H1 (cell line): Measurements from ENCODE around the gene KRT32. TPM values are rescaled to one million over a fixed set of nuclear protein-coding genes. Genes with fewer than 3 reads are reported as not detected.

Source experiments
- CTCF ChIA-PET: fragments of 300-600 bp; sonication (Branson Sonifier 250); formaldehyde crosslinking; loops from one replicate; lab custom pipeline; 2021; ENCODE audit not compliant: partially characterized antibody; lab: Charles Lee
- POLR2A ChIA-PET: fragments of 300-600 bp; sonication (Branson Sonifier 250); formaldehyde crosslinking; loops from one replicate; lab custom pipeline; 2021; ENCODE audit warnings: inconsistent platforms; ENCODE audit not compliant: partially characterized antibody; lab: Charles Lee
- DNase-seq, 2 experiments: peaks; one replicate each; pipeline versions ENCODE4 v3.0.0 to v3.0.0-alpha.2; 2010 to 2022; ENCODE audit warnings: low spot score in 2 of 2, low read depth in 1 of 2, mixed read lengths in 1 of 2
- FAIRE-seq: peaks from 2 replicates; lab custom pipeline; 2011; peaks lifted over from hg19 to GRCh38; lab: Jason Lieb, UNC
- H2AFZ ChIP-seq: 2 replicates; pipeline ENCODE4 v1.8.1; 2012; ENCODE audit warnings: low read length, inconsistent platforms
- H2AK5ac ChIP-seq: 2 replicates; pipeline ENCODE4 v1.6.1; 2013; ENCODE audit warnings: low read depth, low read length
- H2BK120ac ChIP-seq: replicated peaks from 2 replicates; pipeline ENCODE3; 2013; ENCODE audit warnings: low read depth, low read length, inconsistent platforms
- H2BK12ac ChIP-seq: 2 replicates; pipeline ENCODE4 v1.6.1; 2013; ENCODE audit warnings: low read depth, low read length
- H2BK15ac ChIP-seq: 2 replicates; pipeline ENCODE4 v1.6.1; 2013; ENCODE audit warnings: low read length
- H2BK20ac ChIP-seq: 2 replicates; pipeline ENCODE4 v1.6.1; 2013; ENCODE audit warnings: low read length
- H2BK5ac ChIP-seq: 2 replicates; pipeline ENCODE4 v1.6.1; 2013; ENCODE audit warnings: low read depth, low read length
- H3K14ac ChIP-seq: 2 replicates; pipeline ENCODE4 v1.6.1; 2013; ENCODE audit warnings: inconsistent platforms; ENCODE audit not compliant: insufficient read length
- H3K18ac ChIP-seq: 2 replicates; pipeline ENCODE4 v1.6.1; 2013; ENCODE audit warnings: low read length; ENCODE audit errors: extremely low read depth
- H3K23ac ChIP-seq: 2 replicates; pipeline ENCODE4 v1.6.1; 2013; ENCODE audit warnings: inconsistent platforms; ENCODE audit not compliant: insufficient read length
- H3K23me2 ChIP-seq: 2 replicates; pipeline ENCODE4 v1.6.1; 2013; ENCODE audit warnings: low read depth, low read length
- H3K27ac ChIP-seq: 2 replicates; pipeline ENCODE4 v1.6.1; 2011; ENCODE audit warnings: low read depth, low read length, inconsistent platforms
- H3K27me3 ChIP-seq, 4 experiments: replicated peaks in 1 of 4; 1 replicate in 1 of 4; 2 replicates in 3 of 4; pipeline versions ENCODE4 v1.6.1 to v1.8.1; 2011 to 2013; ENCODE audit warnings: low read length in 3 of 4, mild to moderate bottlenecking in 3 of 4, inconsistent platforms in 2 of 4, mixed read lengths in 2 of 4, moderate library complexity in 1 of 4; ENCODE audit not compliant: control insufficient read depth in 3 of 4, insufficient read depth in 3 of 4; ENCODE audit errors: extremely low read depth in 1 of 4
- H3K36me3 ChIP-seq, 4 experiments: 2 replicates each; pipeline versions ENCODE4 v1.6.1 to v1.8.1; 2011 to 2013; ENCODE audit warnings: mild to moderate bottlenecking in 4 of 4, low read length in 3 of 4, moderate library complexity in 2 of 4, control low read depth in 1 of 4, inconsistent platforms in 1 of 4; ENCODE audit not compliant: insufficient read depth in 4 of 4, control insufficient read depth in 2 of 4
- H3K4ac ChIP-seq: replicated peaks from 2 replicates; pipeline ENCODE3; 2013; ENCODE audit warnings: low read length, low read depth, mixed read lengths, inconsistent platforms; ENCODE audit not compliant: insufficient read length
- H3K4me1 ChIP-seq, 4 experiments: replicated peaks in 1 of 4; 1 replicate in 1 of 4; 2 replicates in 3 of 4; pipeline versions ENCODE4 v1.6.1 to v1.8.1; 2011 to 2013; ENCODE audit warnings: low read length in 3 of 4, inconsistent platforms in 2 of 4, mixed read lengths in 1 of 4; ENCODE audit not compliant: insufficient read depth in 4 of 4, control insufficient read depth in 3 of 4
- H3K4me2 ChIP-seq, 2 experiments: 2 replicates each; pipeline versions ENCODE4 v1.6.1 to v1.8.1; 2011 to 2013; ENCODE audit warnings: low read depth in 2 of 2, low read length in 2 of 2, control low read depth in 1 of 2, inconsistent platforms in 1 of 2, mild to moderate bottlenecking in 1 of 2; ENCODE audit not compliant: insufficient read depth in 1 of 2
- H3K4me3 ChIP-seq, 4 experiments: fragments of 200-600, 300-600 bp in 1 of 4; sonication (generic), shearing (Covaris generic), sonication (Bioruptor Twin) in 1 of 4; 2 replicates each; pipeline versions ENCODE4 v1.5.1 to v1.8.1; 2011 to 2016; ENCODE audit warnings: low read length in 4 of 4, low read depth in 3 of 4, control low read depth in 2 of 4, inconsistent platforms in 2 of 4, mild to moderate bottlenecking in 2 of 4, mixed read lengths in 1 of 4, moderate library complexity in 1 of 4; ENCODE audit not compliant: insufficient read depth in 2 of 4; ENCODE audit errors: extremely low read depth in 1 of 4
- H3K56ac ChIP-seq: replicated peaks from 2 replicates; pipeline ENCODE3; 2013; ENCODE audit warnings: low read depth, mild to moderate bottlenecking, mixed read lengths, low read length, inconsistent platforms; ENCODE audit not compliant: insufficient read length
- H3K79me1 ChIP-seq: 2 replicates; pipeline ENCODE4 v1.6.1; 2013; ENCODE audit warnings: low read depth, low read length, control low read depth
- H3K79me2 ChIP-seq, 2 experiments: 2 replicates each; pipeline versions ENCODE4 v1.6.1 to v1.8.1; 2012 to 2013; ENCODE audit warnings: low read length in 2 of 2, mild to moderate bottlenecking in 2 of 2, inconsistent platforms in 1 of 2; ENCODE audit not compliant: insufficient read depth in 2 of 2, control insufficient read depth in 1 of 2
- H3K9ac ChIP-seq, 4 experiments: replicated peaks in 1 of 4; 1 replicate in 1 of 4; 2 replicates in 3 of 4; pipeline versions ENCODE4 v1.6.1 to v1.8.1; 2011 to 2013; ENCODE audit warnings: low read depth in 3 of 4, low read length in 3 of 4, control low read depth in 2 of 4, mild to moderate bottlenecking in 2 of 4, moderate library complexity in 2 of 4, inconsistent platforms in 1 of 4; ENCODE audit errors: extremely low read depth in 1 of 4
- H3K9me3 ChIP-seq, 2 experiments: 2 replicates each; pipeline versions ENCODE4 v1.6.1 to v1.8.1; 2012 to 2013; ENCODE audit warnings: mild to moderate bottlenecking in 2 of 2, moderate library complexity in 2 of 2, control low read depth in 1 of 2, inconsistent platforms in 1 of 2, low read depth in 1 of 2, low read length in 1 of 2, mixed read lengths in 1 of 2; ENCODE audit not compliant: insufficient read depth in 2 of 2
- H4K20me1 ChIP-seq, 2 experiments: replicated peaks in 1 of 2; 2 replicates each; pipeline versions ENCODE3 to v1.8.1; 2011 to 2013; ENCODE audit warnings: inconsistent platforms in 2 of 2, low read length in 2 of 2, mild to moderate bottlenecking in 1 of 2; ENCODE audit not compliant: insufficient read depth in 2 of 2, control insufficient read depth in 1 of 2
- H4K5ac ChIP-seq: 2 replicates; pipeline ENCODE4 v1.6.1; 2013; ENCODE audit warnings: low read length, low read depth, mixed read lengths, inconsistent platforms; ENCODE audit not compliant: insufficient read length
- H4K8ac ChIP-seq: 2 replicates; pipeline ENCODE4 v1.8.0; 2013; ENCODE audit warnings: mild to moderate bottlenecking, moderate library complexity, low read length, inconsistent platforms; ENCODE audit not compliant: insufficient read depth; ENCODE audit errors: extremely low read depth
- H4K91ac ChIP-seq: replicated peaks from 2 replicates; pipeline ENCODE3; 2013; ENCODE audit warnings: low read length, mixed read lengths, inconsistent platforms; ENCODE audit not compliant: insufficient read length
- POLR2A ChIP-seq, 2 experiments: IDR thresholded peaks; 1 replicate in 1 of 2; 2 replicates in 1 of 2; pipeline ENCODE4 v1.6.1; 2011; ENCODE audit warnings: low read depth in 2 of 2, low read length in 2 of 2, mild to moderate bottlenecking in 2 of 2; ENCODE audit errors: control extremely low read depth in 1 of 2
- WGBS, 2 experiments: shearing (Covaris generic) in 1 of 2; methylation state at CpG; one replicate each; pipeline versions ENCODE4 v1.1.6 to v1.1.7; 2013 to 2015; ENCODE audit warnings: low lambda C conversion rate in 2 of 2, mixed read lengths in 2 of 2, inconsistent platforms in 1 of 2, low coverage in 1 of 2, missing lambda C conversion rate in 1 of 2; ENCODE audit not compliant: insufficient replicate concordance in 2 of 2, insufficient coverage in 1 of 2, insufficient read length in 1 of 2; ENCODE audit errors: extremely low coverage in 1 of 2, missing lambda C conversion rate in 1 of 2; 5-methylcytosine and 5-hydroxymethylcytosine counted together
- polyA plus RNA-seq, 7 experiments: library from polyadenylated mRNA; depleted of rRNA in 3 of 7; stranded (reverse) in 5 of 7; unstranded in 2 of 7; fragments of >200 nt in 5 of 7; fragments of 200-250 nt in 2 of 7; gene quantifications; 1 replicate in 5 of 7; 2 replicates in 1 of 7; 4 replicates in 1 of 7; pipeline versions ENCODE4 v1.2.1 to v1.2.3, GENCODE V29; 2011 to 2013; ENCODE audit warnings: missing spikeins in 2 of 7, mixed read lengths in 2 of 7
- total RNA-seq: library from RNA; stranded (reverse); fragmentation: NEBNext Ultra II Directional; extraction: Animal tissue kit (Norgen Biotek cat#: 25700); gene quantifications from 2 replicates; pipeline ENCODE4 v1.2.1, GENCODE V29; 2021
- TF ChIP-seq, protein P1 (sequence below): IDR thresholded peaks from 2 replicates; pipeline ENCODE4 v1.6.1; 2011; ENCODE audit warnings: low read length, improper control_type of control experiment

Gene KRT32
- total and polyA plus RNA-seq, 2 of the 8 experiments (the other 6 are each of a cell fraction or from before 2014, with no cell fraction given): not detected

DNA sequence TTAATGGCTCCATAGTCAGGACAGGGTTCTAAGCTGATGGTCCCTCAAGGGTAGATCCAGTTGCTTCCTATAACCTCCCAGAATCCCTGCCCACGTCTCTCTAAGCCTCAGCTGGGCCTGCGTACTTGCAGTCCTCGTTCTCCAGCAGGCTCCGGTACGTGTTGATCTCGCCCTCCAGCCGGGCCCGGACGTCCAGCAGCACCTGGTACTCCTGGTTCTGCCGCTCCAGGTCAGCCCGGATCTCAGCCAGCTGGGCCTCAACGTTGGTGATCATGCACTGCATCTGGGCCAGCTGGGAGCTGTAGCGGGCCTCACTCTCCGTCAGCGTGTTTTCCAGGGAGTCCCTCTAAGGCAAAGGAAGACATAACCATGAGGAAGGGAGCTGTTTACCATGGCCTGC lies 4.5 kb downstream of the KRT32 start:
- CTCF ChIA-PET: interaction anchor here (0.9 to 2.8 kb wide), 12 partner anchors 12 to 555 kb away, joined by 3 to 17 read pairs (median 4); partner anchors contain the start of gene KRT15
- WGBS, 2 experiments: 82% methylated on average over 15 of the region's 15 CpGs; no CpG with 5 or more reads in 1 of the 2 experiments

More for the DNA sequence above, 4.5 kb downstream of the KRT32 start:
- Histone ChIP-seq H3K56ac (no peak overlapping the region), H3K23ac (no peak overlapping the region), H2BK5ac (no peak overlapping the region), H4K20me1 (no peaks in the 10 kb centered on the region), H2AFZ (no peak overlapping the region), H2BK12ac (no peak overlapping the region), H3K18ac (no peak overlapping the region), H3K27me3 (no peaks in the 10 kb centered on the region), H3K79me1 (no peaks in the 10 kb centered on the region), H3K9me3 (no peaks in the 10 kb centered on the region; a peak in 1 of 4 replicates), H3K4me1 (no peaks in the 10 kb centered on the region), H3K23me2 (no peaks in the 10 kb centered on the region), H3K4me2 (no peak overlapping the region), H3K4me3 (no peak overlapping the region), H4K5ac (no peak overlapping the region), H4K91ac (no peak overlapping the region), H2BK120ac (no peak overlapping the region), H3K9ac (no peak overlapping the region), H2BK20ac (no peak overlapping the region), H3K79me2 (no peaks in the 10 kb centered on the region), H3K27ac (no peak overlapping the region), H3K4ac (no peak overlapping the region), H4K8ac (no peak overlapping the region), H2BK15ac (no peak overlapping the region), H3K36me3 (no peaks in the 10 kb centered on the region), H3K14ac (no peak overlapping the region), H2AK5ac (no peak overlapping the region)
- POLR2A ChIA-PET: interaction anchor here (1.6 kb wide), 1 partner anchor 65 kb away, joined by 5 read pairs; the partner anchor contains the start of gene KRT19
- DNase-seq (no peak), FAIRE-seq (no peak)
- no peak for TF ChIP-seq POLR2A (IDR thresholded peaks at IDR 0.05; ENCODE audit: control extremely low read depth in 1 of 2, low read depth in 2 of 2, low read length in 2 of 2)
- TF ChIP-seq, protein P1, sequence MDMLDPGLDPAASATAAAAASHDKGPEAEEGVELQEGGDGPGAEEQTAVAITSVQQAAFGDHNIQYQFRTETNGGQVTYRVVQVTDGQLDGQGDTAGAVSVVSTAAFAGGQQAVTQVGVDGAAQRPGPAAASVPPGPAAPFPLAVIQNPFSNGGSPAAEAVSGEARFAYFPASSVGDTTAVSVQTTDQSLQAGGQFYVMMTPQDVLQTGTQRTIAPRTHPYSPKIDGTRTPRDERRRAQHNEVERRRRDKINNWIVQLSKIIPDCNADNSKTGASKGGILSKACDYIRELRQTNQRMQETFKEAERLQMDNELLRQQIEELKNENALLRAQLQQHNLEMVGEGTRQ: no peak
